ENCODE results near the gene BTG2.
"Not testable (repeated sequence)": the region's sequence is repeated elsewhere in the genome, so short reads cannot be mapped to it uniquely, and the experiment has no call there.

Gene BTG2

GRCh38 chr1:203296460-203297073 is 8.8 kb upstream of the BTG2 start:
- DNase-seq: no peak

DNA sequence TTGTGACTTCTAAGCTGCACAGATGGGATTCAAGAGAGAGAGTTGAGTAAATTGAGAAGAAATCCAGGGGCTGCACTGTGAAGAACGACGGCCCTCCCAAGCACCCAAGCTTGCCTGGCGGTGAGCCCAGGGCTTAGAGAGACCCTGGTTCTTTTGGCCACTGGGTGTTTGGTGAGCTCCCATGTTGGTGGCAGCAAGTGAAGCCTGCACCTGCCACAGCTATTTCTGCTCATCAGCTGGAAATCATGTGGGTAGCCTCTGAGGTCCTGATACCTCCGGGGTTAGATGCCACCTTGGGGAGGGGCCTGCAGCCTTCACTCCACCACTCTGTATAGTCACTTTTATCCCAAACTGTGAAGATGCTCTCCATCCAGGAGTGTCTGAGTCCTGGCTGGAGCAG is 6.2 kb upstream of the BTG2 start:
- no peak for DNase-seq

GRCh38 chr1:203299719-203300429 is 5.4 kb upstream of the BTG2 start:
- DNase-seq: not testable (repeated sequence)

- DNase-seq: no peak
Observed at GRCh38 chr1:203300441-203301330, 4.6 kb upstream of the BTG2 start.

DNA sequence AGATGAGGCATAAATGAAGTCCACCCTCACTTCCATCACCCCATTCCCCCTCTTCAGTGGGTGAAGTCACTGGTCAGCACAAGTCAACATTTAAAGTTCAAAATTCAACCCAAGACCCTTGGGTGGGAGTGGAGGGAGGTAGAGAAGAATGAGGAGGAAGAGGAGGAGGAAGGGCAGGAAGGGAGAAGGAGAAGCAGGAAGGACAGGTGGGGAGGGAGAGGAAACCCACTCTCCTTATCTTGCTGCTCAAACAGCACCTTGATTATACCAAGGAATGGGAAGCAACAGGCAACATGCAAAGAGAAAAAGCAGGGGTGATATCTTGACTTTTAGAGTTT is 4.0 kb upstream of the BTG2 start:
- no peak for DNase-seq

- DNase-seq: no peak
Observed at GRCh38 chr1:203302456-203302855, 2.9 kb upstream of the BTG2 start.

DNA sequence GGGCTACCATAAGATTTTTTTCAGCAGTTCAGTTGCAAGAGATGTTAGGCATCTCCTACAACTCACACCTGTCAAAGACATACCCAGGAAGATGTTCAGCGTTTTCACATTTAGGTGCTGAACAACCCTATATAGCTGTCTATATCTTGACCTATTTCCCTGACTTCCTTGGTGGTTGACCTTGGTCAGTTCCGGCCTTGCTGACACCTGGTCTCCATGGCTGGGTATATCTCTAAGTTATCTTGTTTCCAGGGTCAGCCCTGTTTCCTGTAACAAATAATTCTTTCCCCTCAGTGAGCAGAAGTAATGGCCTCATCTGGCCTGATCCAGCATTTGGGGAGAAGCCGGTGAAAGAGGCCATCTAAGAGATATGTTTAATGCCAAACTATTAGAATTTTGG is 2.4 kb upstream of the BTG2 start:
- no peak for DNase-seq

DNA sequence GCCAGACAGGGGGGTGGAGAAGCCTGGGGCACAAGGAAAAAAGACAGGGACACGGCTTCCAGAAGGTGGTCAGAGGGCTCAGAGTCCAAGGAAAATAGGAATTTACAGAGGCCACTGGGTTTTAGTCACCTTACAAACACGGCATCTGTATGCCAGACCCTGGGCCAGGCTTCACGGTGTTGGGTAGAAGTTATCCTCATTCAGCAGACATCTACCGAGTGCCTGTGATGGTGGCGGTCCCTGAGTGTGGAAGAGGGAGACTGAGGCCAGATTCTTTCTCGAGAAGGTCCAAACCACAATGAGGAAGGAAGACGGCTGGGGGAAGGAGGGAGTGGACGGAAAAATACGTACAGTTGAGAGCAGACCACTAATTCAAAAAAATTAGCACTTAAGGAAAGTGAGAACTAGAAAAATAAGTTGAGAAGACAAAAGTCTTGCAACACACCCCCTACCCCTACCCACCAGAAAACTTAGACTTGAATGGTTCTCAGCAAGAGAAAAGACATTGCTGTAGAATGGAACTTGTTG is 864 bp upstream of the BTG2 start:
- no peak for DNase-seq

GRCh38 chr1:203305809-203306088 is 430 bp downstream of the BTG2 start:
- no peak for DNase-seq

DNA sequence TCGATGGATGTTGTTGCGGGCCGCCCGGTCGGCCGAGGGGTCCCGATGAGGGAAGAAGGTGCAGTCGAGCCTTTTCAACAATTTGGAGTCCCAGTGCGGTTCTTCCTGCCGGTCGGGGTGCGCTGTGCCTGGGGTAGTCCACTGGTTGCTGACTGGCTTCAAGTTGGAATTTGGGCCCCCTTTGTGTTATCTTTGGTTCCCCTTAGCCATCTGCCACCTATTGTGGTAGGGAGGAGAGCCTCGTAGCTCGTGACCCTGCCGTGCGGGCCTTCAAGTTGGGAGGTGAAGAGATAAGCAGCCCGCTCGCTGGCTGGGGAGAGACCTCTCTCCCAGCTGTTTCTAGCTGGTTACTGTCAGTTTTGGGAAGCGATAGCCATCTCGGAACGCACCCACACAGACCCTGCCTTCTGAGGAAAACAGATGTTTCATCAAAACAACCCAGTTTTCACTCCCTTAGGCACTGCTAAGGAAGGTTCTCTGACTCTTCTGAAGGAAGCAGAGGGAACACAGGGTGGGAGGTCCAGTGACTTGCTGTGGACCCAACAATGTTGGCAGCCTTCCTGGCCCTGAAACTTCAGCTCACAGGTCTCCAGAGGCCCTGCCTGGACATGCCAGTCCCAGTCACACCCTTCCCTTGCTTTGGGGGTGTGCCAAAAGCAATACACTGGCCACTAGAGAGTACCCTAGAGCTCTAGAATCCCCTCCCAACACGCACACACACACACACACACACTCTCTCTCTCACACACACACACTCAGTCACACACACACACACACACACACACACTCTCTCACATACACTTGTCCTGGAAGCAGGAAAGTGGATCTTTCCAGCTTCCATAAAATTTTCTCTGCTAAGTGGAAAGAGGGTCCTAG is 1.0 kb downstream of the BTG2 start:
- DNase-seq: peak; percentile 81

GRCh38 chr1:203306965-203307541 is 1.7 kb downstream of the BTG2 start:
- DNase-seq: no peak

DNA sequence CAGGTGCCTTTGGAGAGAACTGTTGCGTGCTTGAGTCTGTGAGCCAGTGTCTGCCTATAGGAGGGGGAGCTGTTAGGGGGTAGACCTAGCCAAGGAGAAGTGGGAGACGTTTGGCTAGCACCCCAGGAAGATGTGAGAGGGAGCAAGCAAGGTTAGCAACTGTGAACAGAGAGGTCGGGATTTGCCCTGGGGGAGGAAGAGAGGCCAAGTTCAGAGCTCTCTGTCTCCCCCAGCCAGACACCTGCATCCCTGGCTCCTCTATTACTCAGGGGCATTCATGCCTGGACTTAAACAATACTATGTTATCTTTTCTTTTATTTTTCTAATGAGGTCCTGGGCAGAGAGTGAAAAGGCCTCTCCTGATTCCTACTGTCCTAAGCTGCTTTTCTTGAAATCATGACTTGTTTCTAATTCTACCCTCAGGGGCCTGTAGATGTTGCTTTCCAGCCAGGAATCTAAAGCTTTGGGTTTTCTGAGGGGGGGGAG is 2.4 kb downstream of the BTG2 start:
- DNase-seq: no peak

- DNase-seq: no peak
Observed at GRCh38 chr1:203308328-203308922, 3.1 kb downstream of the BTG2 start.

GRCh38 chr1:203308923-203309331 is 3.6 kb downstream of the BTG2 start:
- no peak for DNase-seq

DNA sequence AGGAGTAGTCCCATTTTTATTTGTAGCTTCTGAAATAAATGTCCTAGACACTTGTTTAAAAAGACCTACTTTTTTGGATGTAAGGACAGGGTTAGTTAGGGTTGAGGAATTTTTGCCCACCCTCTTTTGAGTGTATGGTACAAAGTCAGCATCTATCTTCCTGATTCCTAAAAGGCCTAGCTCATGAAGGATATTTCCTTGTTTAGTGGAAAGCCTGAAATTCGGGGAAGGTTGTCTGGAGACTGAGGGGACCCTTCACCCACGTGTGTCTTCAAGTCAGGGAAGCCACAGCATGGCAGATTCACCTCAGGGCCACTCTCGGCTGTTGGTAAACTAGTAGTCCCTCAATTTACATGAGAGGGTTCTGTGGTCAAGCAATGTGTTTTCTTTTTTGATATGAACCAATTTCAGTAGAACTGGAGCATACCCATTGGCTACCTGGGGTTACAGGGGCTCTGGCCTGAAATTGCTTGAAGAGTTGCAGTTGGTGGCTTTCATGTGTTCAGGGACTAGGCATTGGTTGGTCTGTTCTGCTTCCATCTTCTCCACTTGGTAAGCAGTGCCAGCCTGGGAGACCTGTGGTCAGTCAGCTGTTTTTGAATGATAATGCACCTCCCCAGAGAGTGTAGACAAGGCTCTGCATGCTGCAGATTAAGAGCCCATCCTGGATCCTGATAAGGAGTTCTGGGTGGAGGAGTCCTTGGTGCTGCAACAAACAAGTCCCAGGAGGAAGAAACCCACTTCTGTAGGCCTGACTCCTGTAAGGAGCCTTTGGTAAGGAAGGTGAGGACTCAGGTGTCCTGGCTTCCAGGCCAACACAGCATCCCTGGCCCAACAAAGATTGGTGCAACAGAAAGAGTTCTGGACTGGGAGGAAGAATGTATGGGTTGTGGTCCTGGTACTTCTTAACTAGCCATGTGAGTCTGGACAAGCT is 6.3 kb downstream of the BTG2 start:
- DNase-seq: no peak

GRCh38 chr1:203314025-203314759 is 8.9 kb downstream of the BTG2 start:
- DNase-seq: not testable (repeated sequence)

- DNase-seq: no peak
Observed at GRCh38 chr1:203316626-203317093, 11.3 kb downstream of the BTG2 start.

GRCh38 chr1:203317429-203318228 is 12.3 kb downstream of the BTG2 start:
- no peak for DNase-seq

- DNase-seq: no peak
Observed at GRCh38 chr1:203318229-203318517, 12.9 kb downstream of the BTG2 start.
